GM12878 (cell line): ENCODE data around the gene CEBPG. TPM values are rescaled to one million over a fixed set of nuclear protein-coding genes. Genes with fewer than 3 reads are reported as not detected.

Experiments used
- ATAC-seq: fragments of 200-7000 bp; cut with Tn5 transposase; 3 replicates; pipeline ENCODE4 v1.9.1; 2020; ENCODE audit warnings: mild to moderate bottlenecking, moderate library complexity
- BruUV-seq: library from RNA; stranded (reverse); fragments of 400-500 nt; replicated peaks from 2 replicates; lab custom pipeline; 2021; lab: Mats Ljungman, UMichigan
- CTCF ChIA-PET: fragments of 300-600 bp; sonication (Branson Sonifier 250); formaldehyde crosslinking; extraction: SDS; loops from one replicate; lab custom pipeline; 2021; ENCODE audit warnings: inconsistent platforms; lab: Yijun Ruan, JAX
- POLR2A ChIA-PET: fragments of 350-600 bp; formaldehyde crosslinking; extraction: SDS; loops from one replicate; lab custom pipeline; 2021; ENCODE audit warnings: inconsistent platforms; lab: Charles Lee
- RAD21 ChIA-PET: fragments of 300-600 bp; sonication (Branson Sonifier 250); formaldehyde crosslinking; loops from one replicate; lab custom pipeline; 2023; ENCODE audit warnings: antibody characterized with exemption; ENCODE audit not compliant: unreplicated experiment; lab: Charles Lee
- SMC1A ChIA-PET: fragments of 300-600 bp; sonication (Branson Sonifier 250); formaldehyde crosslinking; loops from one replicate; lab custom pipeline; 2023; ENCODE audit not compliant: unreplicated experiment, uncharacterized antibody; lab: Charles Lee
- DNase-seq: peaks from one replicate; pipeline ENCODE4 v3.0.0-alpha.2; 2011; ENCODE audit warnings: low read depth, low spot score
- FAIRE-seq: peaks from 3 replicates; lab custom pipeline; 2011; peaks lifted over from hg19 to GRCh38; lab: Jason Lieb, UNC
- H2AFZ ChIP-seq: 2 replicates; pipeline ENCODE4 v1.6.0; 2011; ENCODE audit warnings: low read depth, low read length, control low read depth; ENCODE audit not compliant: control insufficient read depth
- H3K27ac ChIP-seq: 2 replicates; pipeline ENCODE4 v1.5.1; 2011; ENCODE audit warnings: control low read depth; ENCODE audit not compliant: control insufficient read depth, insufficient read depth
- H3K27me3 ChIP-seq, 2 experiments: replicated peaks in 1 of 2; 2 replicates each; pipeline versions ENCODE4 v1.6.0 to v1.6.1; 2011; ENCODE audit warnings: low read length in 1 of 2; ENCODE audit not compliant: control insufficient read depth in 2 of 2, insufficient read depth in 2 of 2
- H3K36me3 ChIP-seq, 2 experiments: 2 replicates each; pipeline ENCODE4 v1.5.1; 2011; ENCODE audit warnings: low read length in 1 of 2; ENCODE audit not compliant: control insufficient read depth in 2 of 2, insufficient read depth in 2 of 2
- H3K4me1 ChIP-seq: 2 replicates; pipeline ENCODE4 v1.6.1; 2011; ENCODE audit warnings: mild to moderate bottlenecking, low read length, moderate library complexity, mixed read lengths; ENCODE audit not compliant: control insufficient read depth, insufficient read depth
- H3K4me2 ChIP-seq: 2 replicates; pipeline ENCODE4 v1.6.0; 2011; ENCODE audit warnings: control low read depth; ENCODE audit not compliant: control insufficient read depth, insufficient read depth
- H3K4me3 ChIP-seq: fragments of 200-600 bp; sonication (generic); 2 replicates; pipeline ENCODE4 v1.5.1; 2016
- H3K79me2 ChIP-seq: 2 replicates; pipeline ENCODE4 v1.6.0; 2011; ENCODE audit warnings: low read length; ENCODE audit not compliant: control insufficient read depth, insufficient read depth
- H3K9ac ChIP-seq: 2 replicates; pipeline ENCODE4 v1.8.0; 2011; ENCODE audit warnings: low read length, control low read depth, mixed read lengths; ENCODE audit not compliant: control insufficient read depth, insufficient read depth
- H3K9me3 ChIP-seq: replicated peaks from 3 replicates; pipeline ENCODE4 v1.5.1; 2011; ENCODE audit warnings: mild to moderate bottlenecking, low read length; ENCODE audit not compliant: control insufficient read depth, insufficient read depth
- H4K20me1 ChIP-seq: 2 replicates; pipeline ENCODE4 v1.6.0; 2011; ENCODE audit not compliant: control insufficient read depth, insufficient read depth
- BRCA1 ChIP-seq: IDR thresholded peaks from 2 replicates; pipeline ENCODE4 v1.6.1; 2011; ENCODE audit warnings: low read depth, low read length, improper control_type of control experiment
- CREM ChIP-seq: IDR thresholded peaks from 2 replicates; pipeline ENCODE4 v1.6.1; 2014; ENCODE audit warnings: antibody characterized with exemption, low read depth
- HCFC1 ChIP-seq: fragments of 150-350 bp; IDR thresholded peaks from 2 replicates; pipeline ENCODE4 v1.6.1; 2014; ENCODE audit warnings: low read length
- KDM1A ChIP-seq: fragments of 200-600 bp; sonication (generic); IDR thresholded peaks from 2 replicates; pipeline ENCODE4 v1.6.1; 2016; ENCODE audit warnings: borderline replicate concordance
- NFYA ChIP-seq: IDR thresholded peaks from 2 replicates; pipeline ENCODE4 v1.6.1; 2011; ENCODE audit warnings: low read depth, mild to moderate bottlenecking, low read length, improper control_type of control experiment, borderline replicate concordance
- NFYB ChIP-seq: IDR thresholded peaks from 2 replicates; pipeline ENCODE4 v1.6.1; 2011; ENCODE audit warnings: low read depth, mild to moderate bottlenecking, low read length, improper control_type of control experiment, moderate library complexity; ENCODE audit not compliant: insufficient read depth
- PAX5 ChIP-seq: IDR thresholded peaks from 2 replicates; pipeline ENCODE4 v1.6.1; 2011; ENCODE audit warnings: low read depth, low read length, borderline replicate concordance
- POLR2AphosphoS5 ChIP-seq: IDR thresholded peaks from 2 replicates; pipeline ENCODE4 v1.6.1; 2011; ENCODE audit warnings: mild to moderate bottlenecking, low read length, inconsistent platforms
- RAD21 ChIP-seq: IDR thresholded peaks from 2 replicates; pipeline ENCODE4 v1.6.1; 2011; ENCODE audit warnings: mild to moderate bottlenecking, low read depth, low read length, moderate library complexity; ENCODE audit not compliant: insufficient read depth
- RB1 ChIP-seq: fragments of 450-650 bp; formaldehyde crosslinking; IDR thresholded peaks from 2 replicates; pipeline ENCODE4 v1.6.1; 2017; ENCODE audit warnings: mild to moderate bottlenecking, borderline replicate concordance
- SMAD1 ChIP-seq: fragments of 450-650 bp; IDR thresholded peaks from 2 replicates; pipeline ENCODE4 v1.6.1; 2018; ENCODE audit warnings: mild to moderate bottlenecking, low read depth; ENCODE audit not compliant: partially characterized antibody
- SPI1 ChIP-seq: IDR thresholded peaks from 2 replicates; pipeline ENCODE4 v1.6.1; 2011; ENCODE audit warnings: low read depth, mild to moderate bottlenecking, low read length, moderate library complexity, borderline replicate concordance; ENCODE audit not compliant: insufficient read depth
- STAT1 ChIP-seq: fragments of 450-650 bp; conservative IDR thresholded peaks from 2 replicates; pipeline ENCODE4 v1.6.1; 2014; ENCODE audit warnings: antibody characterized with exemption, mild to moderate bottlenecking
- TBL1XR1 ChIP-seq: IDR thresholded peaks from 2 replicates; pipeline ENCODE4 v1.6.1; 2012; ENCODE audit warnings: low read depth, low read length, improper control_type of control experiment
- ZSCAN29 ChIP-seq: fragments of 450-650 bp; IDR thresholded peaks from 2 replicates; pipeline ENCODE4 v1.6.1; 2017; ENCODE audit warnings: mild to moderate bottlenecking, moderate library complexity
- WGBS: methylation state at CpG from one replicate; pipeline ENCODE4 v1.1.6; 2016; ENCODE audit warnings: low lambda C conversion rate; ENCODE audit not compliant: insufficient replicate concordance, insufficient coverage; ENCODE audit errors: missing lambda C conversion rate; 5-methylcytosine and 5-hydroxymethylcytosine counted together
- in situ Hi-C: fragments of 300-500 bp; cut with MboI; formaldehyde crosslinking; loops from 9 replicates; pipeline ENCODE4 v1.14.3; 2018; ENCODE audit warnings: mixed read lengths
- intact Hi-C: fragments of 100-400 bp; cut with micrococcal nuclease; formaldehyde crosslinking; loops from one replicate; pipeline ENCODE4 v1.14.2; 2022; ENCODE audit not compliant: unreplicated experiment
- polyA plus RNA-seq, 11 experiments: library from polyadenylated mRNA; depleted of rRNA in 4 of 11; unstranded in 6 of 11; stranded (reverse) in 5 of 11; fragments of >200 nt; fragmentation: Nextera tagmentation in 4 of 11; fragmentation: Illumina TruSeq in 1 of 11; extraction: Ambion mirVana in 4 of 11; extraction: Trizol in 1 of 11; gene quantifications; 1 replicate in 1 of 11; 2 replicates in 10 of 11; pipeline versions ENCODE4 v1.2.1 to v1.2.3, GENCODE V29; 2011 to 2016; ENCODE audit warnings: inconsistent platforms in 2 of 11, missing spikeins in 2 of 11, low read depth in 1 of 11
- total RNA-seq, 4 experiments: library from RNA; depleted of rRNA in 3 of 4; stranded (reverse); fragments of >200 nt in 3 of 4; fragmentation: Illumina TruSeq in 1 of 4; extraction: Trizol in 1 of 4; gene quantifications; 2 replicates each; pipeline versions ENCODE4 v1.2.1 to v1.2.3, GENCODE V29; 2013 to 2021
- TF ChIP-seq, protein P1 (sequence below): fragments of 450-650 bp; IDR thresholded peaks from 2 replicates; pipeline ENCODE4 v1.6.1; 2017; ENCODE audit warnings: mild to moderate bottlenecking, low read depth, inconsistent platforms; ENCODE audit not compliant: poor library complexity, severe bottlenecking
- TF ChIP-seq, protein P2 (sequence below): fragments of 450-650 bp; IDR thresholded peaks from 2 replicates; pipeline ENCODE4 v1.6.1; 2018; ENCODE audit warnings: borderline replicate concordance, mild to moderate bottlenecking; ENCODE audit not compliant: partially characterized antibody
- TF ChIP-seq, protein P3 (sequence below): IDR thresholded peaks from 2 replicates; pipeline ENCODE4 v1.6.1; 2011; ENCODE audit warnings: low read depth, mild to moderate bottlenecking, low read length, moderate library complexity, borderline replicate concordance; ENCODE audit errors: extremely low read depth

CEBPG gene
- total and polyA plus RNA-seq, 10 of the 15 experiments (the other 5 are each of a cell fraction or from before 2014, with no cell fraction given), result 5.2 to 22.4 (median 20.0) TPM

DNA sequence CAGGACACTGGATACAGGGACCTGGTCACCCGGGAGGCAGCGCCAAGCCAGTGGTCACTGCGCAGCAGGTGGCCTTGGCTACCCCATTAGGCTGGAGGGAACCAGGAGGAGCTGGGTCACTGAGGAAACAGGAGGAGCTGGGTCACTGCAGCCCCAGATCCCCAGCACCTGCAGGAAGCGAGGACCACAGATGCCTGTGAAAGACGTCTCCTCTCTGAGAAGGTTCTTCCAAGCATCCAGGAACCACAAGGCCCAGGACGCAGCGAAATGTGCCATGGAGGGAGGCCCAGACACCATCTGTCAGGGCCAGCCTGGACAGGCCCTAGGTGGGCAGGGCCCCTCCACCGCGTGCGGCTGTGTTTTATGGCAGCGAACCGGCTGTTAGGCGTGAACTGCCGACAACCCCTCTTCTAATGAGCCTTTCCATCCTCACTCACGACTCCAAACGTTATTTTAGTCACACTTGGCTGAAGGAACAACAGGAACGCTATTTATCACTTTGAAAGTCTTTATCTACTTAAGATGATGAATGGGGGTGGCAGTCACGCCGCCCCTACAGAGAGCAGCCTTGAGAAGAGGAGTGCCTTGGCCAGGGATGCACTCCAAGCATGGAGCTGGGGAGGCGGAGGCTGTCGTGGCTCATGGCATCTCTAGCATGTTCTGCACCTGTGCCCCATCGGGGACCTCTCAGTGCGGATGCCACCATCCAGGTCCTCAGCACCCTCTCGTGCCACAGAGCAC, 53.3 kb downstream of the CEBPG start:
- Histone ChIP-seq H3K9ac (no peak overlapping the region), H3K4me2 (no peak overlapping the region), H3K36me3 (no peaks in the 10 kb centered on the region), H4K20me1 (no peaks in the 10 kb centered on the region), H3K4me3 (no peak overlapping the region), H2AFZ (no peak overlapping the region), H3K9me3 (no peaks in the 10 kb centered on the region), H3K27ac (no peak overlapping the region), H3K79me2 (no peaks in the 10 kb centered on the region), H3K4me1 (no peaks in the 10 kb centered on the region), H3K27me3 (no peaks in the 10 kb centered on the region)
- ChIA-PET SMC1A (no interaction called here), POLR2A (no interaction called here), CTCF (no interaction called here), RAD21 (no interaction called here)
- FAIRE-seq, result no peak
- DNase-seq, result no peak
- 70% methylated on average over 24 of the region's 24 CpGs for WGBS
- TF ChIP-seq HCFC1, result no peak
- TF ChIP-seq STAT1, result no peak
- no peak for TF ChIP-seq NFYB
- no peak for TF ChIP-seq SPI1
- TF ChIP-seq CREM, result no peak
- TF ChIP-seq, protein P1, sequence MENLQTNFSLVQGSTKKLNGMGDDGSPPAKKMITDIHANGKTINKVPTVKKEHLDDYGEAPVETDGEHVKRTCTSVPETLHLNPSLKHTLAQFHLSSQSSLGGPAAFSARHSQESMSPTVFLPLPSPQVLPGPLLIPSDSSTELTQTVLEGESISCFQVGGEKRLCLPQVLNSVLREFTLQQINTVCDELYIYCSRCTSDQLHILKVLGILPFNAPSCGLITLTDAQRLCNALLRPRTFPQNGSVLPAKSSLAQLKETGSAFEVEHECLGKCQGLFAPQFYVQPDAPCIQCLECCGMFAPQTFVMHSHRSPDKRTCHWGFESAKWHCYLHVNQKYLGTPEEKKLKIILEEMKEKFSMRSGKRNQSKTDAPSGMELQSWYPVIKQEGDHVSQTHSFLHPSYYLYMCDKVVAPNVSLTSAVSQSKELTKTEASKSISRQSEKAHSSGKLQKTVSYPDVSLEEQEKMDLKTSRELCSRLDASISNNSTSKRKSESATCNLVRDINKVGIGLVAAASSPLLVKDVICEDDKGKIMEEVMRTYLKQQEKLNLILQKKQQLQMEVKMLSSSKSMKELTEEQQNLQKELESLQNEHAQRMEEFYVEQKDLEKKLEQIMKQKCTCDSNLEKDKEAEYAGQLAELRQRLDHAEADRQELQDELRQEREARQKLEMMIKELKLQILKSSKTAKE, result no peak
- TF ChIP-seq ZSCAN29, result no peak
- TF ChIP-seq SMAD1, result no peak
- TF ChIP-seq KDM1A, result no peak
- TF ChIP-seq NFYA, result no peak
- TF ChIP-seq, protein P2, sequence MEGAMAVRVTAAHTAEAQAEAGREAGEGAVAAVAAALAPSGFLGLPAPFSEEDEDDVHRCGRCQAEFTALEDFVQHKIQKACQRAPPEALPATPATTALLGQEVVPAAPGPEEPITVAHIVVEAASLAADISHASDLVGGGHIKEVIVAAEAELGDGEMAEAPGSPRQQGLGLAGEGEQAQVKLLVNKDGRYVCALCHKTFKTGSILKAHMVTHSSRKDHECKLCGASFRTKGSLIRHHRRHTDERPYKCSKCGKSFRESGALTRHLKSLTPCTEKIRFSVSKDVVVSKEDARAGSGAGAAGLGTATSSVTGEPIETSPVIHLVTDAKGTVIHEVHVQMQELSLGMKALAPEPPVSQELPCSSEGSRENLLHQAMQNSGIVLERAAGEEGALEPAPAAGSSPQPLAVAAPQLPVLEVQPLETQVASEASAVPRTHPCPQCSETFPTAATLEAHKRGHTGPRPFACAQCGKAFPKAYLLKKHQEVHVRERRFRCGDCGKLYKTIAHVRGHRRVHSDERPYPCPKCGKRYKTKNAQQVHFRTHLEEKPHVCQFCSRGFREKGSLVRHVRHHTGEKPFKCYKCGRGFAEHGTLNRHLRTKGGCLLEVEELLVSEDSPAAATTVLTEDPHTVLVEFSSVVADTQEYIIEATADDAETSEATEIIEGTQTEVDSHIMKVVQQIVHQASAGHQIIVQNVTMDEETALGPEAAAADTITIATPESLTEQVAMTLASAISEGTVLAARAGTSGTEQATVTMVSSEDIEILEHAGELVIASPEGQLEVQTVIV, result no peak
- no peak for TF ChIP-seq PAX5
- TF ChIP-seq TBL1XR1, result no peak
- TF ChIP-seq POLR2AphosphoS5, result no peak
- TF ChIP-seq RAD21, result no peak
- TF ChIP-seq RB1, result no peak
- TF ChIP-seq, protein P3, sequence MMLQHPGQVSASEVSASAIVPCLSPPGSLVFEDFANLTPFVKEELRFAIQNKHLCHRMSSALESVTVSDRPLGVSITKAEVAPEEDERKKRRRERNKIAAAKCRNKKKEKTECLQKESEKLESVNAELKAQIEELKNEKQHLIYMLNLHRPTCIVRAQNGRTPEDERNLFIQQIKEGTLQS, result no peak
- TF ChIP-seq BRCA1, result no peak
- in situ Hi-C loops, result no loop called here
- no TSS peak for BruUV-seq
- intact Hi-C loops, result no loop called here
- no peak for ATAC-seq
